22Rv1 (cell line): ENCODE results near the gene LIPN.
"Not testable (repeated sequence)": the region's sequence is repeated elsewhere in the genome, so short reads cannot be mapped to it uniquely, and the experiment has no call there.

Experiments
- H3K27ac ChIP-seq: fragments of 450-650 bp; 2 replicates; pipeline ENCODE4 v1.5.1; 2017
- CTCF ChIP-seq: fragments of 450-650 bp; IDR thresholded peaks from 2 replicates; pipeline ENCODE4 v1.5.1; 2017; ENCODE audit warnings: mild to moderate bottlenecking
- ZFX ChIP-seq: fragments of 450-650 bp; IDR thresholded peaks from 2 replicates; pipeline ENCODE4 v1.6.1; 2017; ENCODE audit warnings: antibody characterized with exemption, borderline replicate concordance

Gene LIPN

DNA sequence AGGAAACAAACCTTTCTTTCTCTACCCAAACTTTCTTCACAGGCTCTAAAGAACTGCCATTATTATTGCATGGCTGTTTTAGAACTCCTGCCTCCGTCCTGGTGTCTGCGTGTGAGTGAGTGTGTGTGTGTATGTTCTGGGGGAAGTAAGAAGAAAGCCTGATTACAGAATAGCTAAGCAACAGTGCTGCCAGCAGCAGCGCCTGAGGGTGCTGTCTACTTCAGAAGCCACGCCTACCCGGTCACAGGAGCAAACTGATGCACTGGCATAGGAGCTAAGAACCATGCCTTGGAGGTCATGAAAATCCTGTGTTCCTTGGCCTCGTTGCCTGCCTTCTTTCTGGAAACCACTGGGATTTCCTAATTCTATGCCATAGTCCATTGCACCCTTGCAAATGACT is 28.5 kb upstream of the LIPN start:
- no peak for TF ChIP-seq CTCF
- TF ChIP-seq ZFX = no peak
- no peak overlapping the region for H3K27ac ChIP-seq

DNA sequence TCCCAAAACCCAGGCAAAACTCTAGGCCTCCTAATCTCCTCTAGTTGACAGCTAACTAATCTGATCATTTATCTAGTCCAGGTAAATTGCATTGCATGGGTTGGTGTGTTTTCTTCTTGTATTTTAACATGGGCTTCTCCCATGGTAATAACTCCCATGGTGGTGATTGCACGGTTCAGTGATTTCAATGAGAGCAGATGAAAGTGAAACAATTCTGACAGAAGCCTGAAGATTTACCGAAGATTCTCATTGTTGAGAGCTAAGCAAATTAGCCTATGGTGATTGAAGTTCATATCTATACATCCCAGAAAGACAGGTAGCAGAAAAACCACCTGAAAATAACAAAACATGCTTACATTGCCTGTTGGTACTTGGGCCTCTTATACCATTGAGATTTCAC is 26.6 kb upstream of the LIPN start:
- TF ChIP-seq ZFX (no peak), CTCF (no peak)

DNA sequence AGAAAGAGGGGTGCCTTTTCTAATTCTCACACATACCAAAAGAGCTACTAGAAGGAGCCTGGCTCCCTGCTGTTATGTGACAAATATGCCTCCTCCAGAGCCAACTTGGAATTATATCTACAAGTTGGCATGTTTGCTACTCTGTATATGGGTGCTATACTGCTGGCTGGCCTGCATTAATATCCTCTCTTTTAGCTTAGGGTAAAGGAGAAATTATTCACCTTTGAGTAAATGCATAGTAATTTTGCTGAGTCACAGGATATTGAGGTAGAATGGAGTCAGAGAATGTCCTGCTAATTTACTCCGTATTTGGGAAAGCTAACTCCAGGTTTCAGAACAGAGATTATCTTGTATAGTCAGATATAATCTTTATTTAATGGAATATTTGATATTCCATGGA is 24.2 kb upstream of the LIPN start:
- TF ChIP-seq ZFX = no peak
- TF ChIP-seq CTCF = no peak
- H3K27ac ChIP-seq = no peak overlapping the region

More for the DNA sequence above, 26.6 kb upstream of the LIPN start:
- no peak overlapping the region for H3K27ac ChIP-seq

DNA sequence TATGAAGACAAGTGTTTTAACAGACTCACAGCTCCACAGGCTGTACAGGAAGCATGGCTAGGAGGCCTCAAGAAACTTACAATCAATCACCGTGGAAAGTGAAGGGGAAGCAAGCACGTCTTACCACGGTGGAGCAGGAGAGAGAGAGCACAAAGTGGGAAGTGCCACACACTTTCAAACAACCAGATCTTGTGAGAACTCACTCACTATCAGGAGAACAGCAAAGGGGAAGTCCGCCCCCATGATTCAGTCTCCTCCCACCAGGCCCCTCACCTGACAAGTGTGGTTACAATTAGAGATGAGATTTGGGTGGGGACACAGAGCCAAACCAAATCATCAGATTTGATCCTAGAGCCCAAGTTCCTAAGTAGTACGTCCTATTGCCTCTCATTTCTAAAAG is 17.9 kb upstream of the LIPN start:
- H3K27ac ChIP-seq = not testable (repeated sequence)

DNA sequence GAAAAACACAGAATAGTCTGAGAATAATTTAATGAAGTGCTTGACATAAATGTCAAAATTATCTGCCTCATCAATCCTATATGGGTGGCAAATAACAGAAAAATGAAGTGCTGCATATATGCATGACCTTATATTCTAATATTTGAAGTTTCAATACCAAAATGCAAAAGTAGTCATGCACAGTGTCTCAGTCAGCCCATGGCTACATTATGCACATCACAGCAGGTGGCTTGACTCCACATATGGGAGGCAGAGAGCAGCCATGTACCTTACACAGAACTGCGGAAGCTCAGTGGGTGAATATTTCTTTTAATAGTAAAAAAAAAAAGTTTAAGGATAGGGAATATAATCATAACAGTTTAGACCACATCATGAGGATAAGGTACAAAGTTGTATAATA is 17.4 kb upstream of the LIPN start:
- TF ChIP-seq ZFX (no peak), CTCF (no peak)

GRCh38 chr10:88744002-88744401 is 15.8 kb upstream of the LIPN start:
- no peak overlapping the region for H3K27ac ChIP-seq
- TF ChIP-seq ZFX (no peak), CTCF (no peak)

More for the DNA sequence above, 17.4 kb upstream of the LIPN start:
- no peak overlapping the region for H3K27ac ChIP-seq

- TF ChIP-seq CTCF (no peak), ZFX (no peak)
- no peak overlapping the region for H3K27ac ChIP-seq
Observed at GRCh38 chr10:88745633-88746032, 14.2 kb upstream of the LIPN start.

- TF ChIP-seq CTCF (no peak), ZFX (no peak)
- H3K27ac ChIP-seq = no peak overlapping the region
Observed at GRCh38 chr10:88754287-88754686, 5.5 kb upstream of the LIPN start.
